Measurements from ENCODE around the gene HBQ1.
"Not testable (repeated sequence)": the region's sequence is repeated elsewhere in the genome, so short reads cannot be mapped to it uniquely, and the experiment has no call there.

HBQ1 gene

DNA sequence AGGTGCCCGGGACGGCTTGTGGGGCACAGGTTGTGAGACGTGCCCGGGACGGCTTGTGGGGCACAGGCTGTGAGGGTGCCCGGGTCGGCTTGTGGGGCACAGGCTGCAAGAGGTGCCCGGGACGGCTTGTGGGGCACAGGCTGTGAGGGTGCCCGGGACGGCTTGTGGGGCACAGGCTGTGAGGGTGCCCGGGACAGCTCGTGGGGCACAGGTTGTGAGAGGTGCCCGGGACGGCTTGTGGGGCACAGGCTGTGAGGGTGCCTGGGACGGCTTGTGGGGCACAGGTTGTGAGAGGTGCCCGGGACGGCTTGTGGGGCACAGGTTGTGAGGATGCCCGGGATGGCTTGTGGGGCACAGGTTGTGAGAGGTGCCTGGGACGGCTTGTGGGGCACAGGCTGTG lies 20.0 kb upstream of the HBQ1 start:
- not testable (repeated sequence) for DNase-seq (ENCODE audit: insufficient read length, low spot score); FAIRE-seq

DNA sequence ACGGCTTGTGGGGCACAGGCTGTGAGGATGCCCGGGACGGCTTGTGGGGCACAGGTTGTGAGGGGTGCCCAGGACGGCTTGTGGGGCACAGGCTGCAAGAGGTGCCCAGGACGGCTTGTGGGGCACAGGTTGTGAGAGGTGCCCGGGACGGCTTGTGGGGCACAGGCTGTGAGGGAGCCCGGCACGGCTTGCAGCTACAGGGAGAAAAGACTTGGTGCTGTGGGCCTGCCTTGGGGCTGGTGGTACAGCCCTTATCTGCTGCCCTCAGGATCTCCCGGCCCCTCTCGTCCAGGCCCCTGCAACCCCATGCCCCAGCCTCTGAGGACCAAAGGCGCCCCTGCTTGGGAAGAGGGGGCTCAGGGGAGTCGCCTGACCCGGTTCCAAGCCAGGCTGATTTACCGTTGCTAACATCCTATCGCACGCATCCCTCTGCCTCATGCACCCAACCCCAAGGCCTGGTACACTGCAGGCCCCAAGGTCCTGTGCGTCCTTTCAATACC lies 19.5 kb upstream of the HBQ1 start:
- DNase-seq (ENCODE audit: insufficient read length, low spot score) (no peak), FAIRE-seq (no peak)

DNA sequence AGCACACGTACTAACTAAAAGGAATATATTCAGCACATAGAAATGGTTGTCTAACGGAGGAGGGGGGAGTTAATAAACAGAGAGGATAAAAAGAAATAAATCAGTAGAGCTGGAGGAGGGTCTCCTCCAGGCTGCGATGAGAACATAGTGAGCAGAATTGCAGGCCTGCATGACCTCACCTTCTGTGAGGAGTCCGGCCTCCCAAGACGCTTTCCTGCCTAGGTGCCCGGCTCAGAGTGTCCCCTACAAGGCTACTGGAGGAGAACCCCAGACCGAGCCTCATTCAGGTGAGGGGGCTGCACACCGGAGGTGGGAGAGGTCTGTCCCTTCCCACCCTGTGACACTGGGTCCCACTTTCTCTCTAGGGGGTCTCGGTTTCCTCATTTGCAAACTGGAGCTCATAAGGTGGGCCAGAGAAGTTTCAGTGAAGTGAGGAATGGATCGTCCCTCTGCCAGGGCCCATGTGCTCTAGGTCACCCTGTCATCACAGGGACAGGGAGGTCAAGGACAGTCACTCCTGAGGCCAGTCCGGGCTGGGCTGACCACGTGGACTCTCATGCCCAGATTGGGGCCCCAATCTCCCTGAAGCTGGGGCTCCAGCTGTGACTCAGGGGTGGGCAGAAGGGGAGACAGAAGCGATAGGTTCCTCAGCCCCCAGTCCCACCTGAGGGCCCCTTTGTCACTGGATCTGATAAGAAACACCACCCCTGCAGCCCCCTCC lies 17.8 kb upstream of the HBQ1 start:
- FAIRE-seq: no peak
- DNase-seq (ENCODE audit: insufficient read length, low spot score): no peak

DNA sequence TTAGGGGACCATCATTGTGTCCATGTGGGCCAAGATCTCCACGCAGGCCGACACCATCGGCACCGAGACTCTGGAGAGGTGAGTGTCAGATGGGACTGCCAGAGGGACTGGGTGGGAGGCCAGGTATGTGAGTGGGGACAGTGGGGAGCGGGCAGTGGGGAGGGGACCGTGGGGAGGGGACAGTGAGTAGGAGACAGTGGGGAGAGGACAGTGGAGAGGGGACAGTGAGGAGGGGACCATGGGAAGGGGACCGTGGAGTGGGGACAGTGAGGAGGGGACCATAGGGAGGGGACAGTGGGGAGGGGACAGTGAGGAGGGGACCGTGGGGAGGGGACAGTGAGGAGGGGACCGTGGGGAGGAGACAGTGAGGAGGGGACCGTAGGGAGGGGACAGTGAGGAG lies 17.1 kb upstream of the HBQ1 start:
- DNase-seq (ENCODE audit: insufficient read length, low spot score); FAIRE-seq: not testable (repeated sequence)

DNA sequence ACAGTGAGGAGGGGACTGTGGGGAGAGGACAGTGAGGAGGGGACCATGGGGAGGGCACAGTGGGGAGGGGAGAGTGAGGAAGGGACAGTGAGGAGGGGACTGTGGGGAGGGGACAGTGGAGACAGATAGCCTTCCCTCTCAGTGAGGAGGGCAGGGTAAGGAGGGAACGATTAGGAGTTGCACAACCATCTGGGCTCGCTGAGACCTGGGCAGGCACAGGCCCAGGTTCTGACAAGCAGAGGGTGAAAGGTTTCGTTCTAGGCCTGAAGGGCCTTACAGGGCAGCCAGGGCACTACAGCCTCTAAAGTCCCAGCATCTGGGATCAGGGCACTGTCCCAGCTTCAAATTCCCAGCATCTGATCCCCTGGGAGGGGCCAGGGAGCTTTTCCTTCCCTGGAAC lies 16.6 kb upstream of the HBQ1 start:
- DNase-seq (ENCODE audit: insufficient read length, low spot score); FAIRE-seq: not testable (repeated sequence)

DNA sequence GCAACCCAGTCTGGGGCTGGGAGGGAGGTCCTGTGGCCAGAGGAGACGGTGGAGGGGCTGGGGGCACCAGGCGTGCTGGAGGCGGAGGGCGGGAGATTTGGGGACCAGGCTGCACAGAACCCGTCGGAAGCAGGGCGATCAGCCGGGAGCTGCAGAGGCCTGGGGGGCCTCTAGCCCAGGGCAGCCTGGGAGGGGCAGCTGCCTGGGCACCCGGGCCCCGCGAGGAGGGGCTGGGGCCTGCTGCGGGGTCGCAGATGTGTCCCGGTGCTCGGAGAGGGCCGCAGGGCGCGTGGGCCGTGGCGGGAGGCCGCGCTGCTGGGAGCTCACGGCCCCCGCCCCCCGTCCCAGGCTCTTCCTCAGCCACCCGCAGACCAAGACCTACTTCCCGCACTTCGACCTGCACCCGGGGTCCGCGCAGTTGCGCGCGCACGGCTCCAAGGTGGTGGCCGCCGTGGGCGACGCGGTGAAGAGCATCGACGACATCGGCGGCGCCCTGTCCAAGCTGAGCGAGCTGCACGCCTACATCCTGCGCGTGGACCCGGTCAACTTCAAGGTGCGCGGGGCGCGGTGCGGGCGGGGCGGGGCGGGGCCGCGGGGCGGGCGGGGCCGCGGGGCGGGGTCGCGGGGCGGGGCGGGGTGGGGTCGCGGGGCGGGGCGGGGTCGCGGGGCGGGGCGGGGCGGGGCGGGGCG lies 16.0 kb upstream of the HBQ1 start:
- DNase-seq (ENCODE audit: insufficient read length, low spot score); FAIRE-seq: not testable (repeated sequence)

DNA sequence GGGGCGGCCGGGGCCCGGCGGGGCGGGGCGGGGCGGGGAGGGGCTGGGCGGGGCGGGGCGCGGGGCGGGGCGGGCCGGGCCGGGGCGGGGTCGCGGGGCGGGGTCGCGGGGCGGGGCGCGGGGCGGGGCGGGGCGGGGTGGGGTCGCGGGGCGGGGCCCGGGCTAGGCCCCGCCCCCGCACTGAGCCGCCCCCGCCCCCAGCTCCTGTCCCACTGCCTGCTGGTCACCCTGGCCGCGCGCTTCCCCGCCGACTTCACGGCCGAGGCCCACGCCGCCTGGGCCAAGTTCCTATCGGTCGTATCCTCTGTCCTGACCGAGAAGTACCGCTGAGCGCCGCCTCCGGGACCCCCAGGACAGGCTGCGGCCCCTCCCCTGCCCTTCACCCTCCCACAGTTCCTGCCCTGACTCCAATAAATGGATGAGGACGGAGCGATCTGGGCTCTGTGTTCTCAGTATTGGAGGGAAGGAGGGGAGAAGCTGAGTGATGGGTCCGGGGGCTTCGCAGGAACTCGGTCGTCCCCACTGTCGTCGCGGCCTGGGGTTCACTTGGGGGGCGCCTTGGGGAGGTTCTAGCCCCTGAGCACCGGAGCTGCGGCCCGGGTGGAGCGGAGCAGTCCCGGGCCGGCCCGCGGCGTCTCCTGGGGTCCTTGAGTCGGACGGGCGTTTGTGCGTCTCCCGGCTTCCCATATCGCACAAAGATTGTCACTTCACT lies 15.3 kb upstream of the HBQ1 start:
- DNase-seq (ENCODE audit: insufficient read length, low spot score) (no peak), FAIRE-seq (no peak)

DNA sequence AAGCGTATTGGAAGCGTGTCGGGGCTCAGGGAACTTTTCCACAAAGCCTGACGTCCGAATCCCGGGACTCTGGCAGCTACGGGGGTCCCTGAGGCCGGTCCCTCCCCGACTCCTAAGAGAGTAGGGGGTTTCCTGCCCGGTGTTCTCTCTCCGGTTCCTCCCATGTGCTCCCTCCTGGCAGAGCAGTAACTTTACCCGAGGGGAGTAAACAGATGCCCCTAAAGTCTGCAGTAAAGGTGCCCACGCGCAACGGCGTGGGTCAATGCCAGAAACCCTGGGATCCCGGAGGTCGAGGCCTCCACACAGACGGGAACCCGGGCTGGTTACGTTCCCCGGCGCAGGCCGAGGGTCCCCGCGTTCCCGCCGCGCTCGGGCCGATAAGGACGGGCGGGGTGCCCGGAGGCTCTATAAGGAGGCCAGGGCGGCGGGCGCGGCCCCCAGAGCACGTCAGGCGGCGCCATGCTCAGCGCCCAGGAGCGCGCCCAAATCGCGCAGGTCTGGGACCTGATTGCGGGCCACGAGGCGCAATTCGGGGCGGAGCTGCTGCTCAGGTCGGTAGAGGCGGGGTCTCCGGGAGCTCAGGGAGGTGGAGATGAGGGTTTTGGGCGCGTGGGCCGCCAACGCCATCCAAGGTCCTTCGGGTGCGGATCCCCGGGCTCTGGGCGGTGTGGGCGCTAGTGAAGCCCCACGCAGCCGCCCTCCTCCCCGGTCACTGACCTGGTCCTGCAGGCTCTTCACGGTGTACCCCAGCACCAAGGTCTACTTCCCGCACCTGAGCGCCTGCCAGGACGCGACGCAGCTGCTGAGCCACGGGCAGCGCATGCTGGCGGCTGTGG lies 14.5 kb upstream of the HBQ1 start, which contains the start of gene HBM:
Gene HBM, plus strand, starts transcription at position 440 of the 836 bp plus-strand sequence. Its CDS starts 20 bp downstream, at position 460.
- DNase-seq (ENCODE audit: insufficient read length, low spot score) (no peak), FAIRE-seq (no peak)

DNA sequence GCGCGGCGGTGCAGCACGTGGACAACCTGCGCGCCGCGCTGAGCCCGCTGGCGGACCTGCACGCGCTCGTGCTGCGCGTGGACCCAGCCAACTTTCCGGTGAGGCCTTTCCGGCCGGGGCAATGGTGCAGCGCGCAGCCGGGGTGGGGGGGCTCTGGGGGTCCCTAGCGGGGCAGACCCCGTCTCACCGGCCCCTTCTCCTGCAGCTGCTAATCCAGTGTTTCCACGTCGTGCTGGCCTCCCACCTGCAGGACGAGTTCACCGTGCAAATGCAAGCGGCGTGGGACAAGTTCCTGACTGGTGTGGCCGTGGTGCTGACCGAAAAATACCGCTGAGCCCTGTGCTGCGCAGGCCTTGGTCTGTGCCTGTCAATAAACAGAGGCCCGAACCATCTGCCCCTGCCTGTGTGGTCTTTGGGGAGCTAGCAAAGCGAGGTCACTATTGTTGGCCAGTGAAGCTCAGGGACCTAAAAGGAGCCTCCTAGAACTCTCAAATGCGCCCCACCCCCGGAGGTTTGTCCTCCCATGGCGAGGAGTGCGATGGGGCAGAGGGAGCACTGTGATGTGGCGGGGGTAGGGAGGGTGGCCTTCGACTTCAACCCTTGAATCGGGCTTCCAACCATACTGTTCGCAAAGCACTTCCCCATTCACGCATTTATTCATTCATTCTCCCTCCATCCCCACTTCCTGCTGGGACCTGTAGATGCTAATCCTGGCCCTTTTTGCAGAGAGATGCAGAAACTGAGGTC lies 13.7 kb upstream of the HBQ1 start:
- DNase-seq (ENCODE audit: insufficient read length, low spot score): no peak
- FAIRE-seq: no peak

DNA sequence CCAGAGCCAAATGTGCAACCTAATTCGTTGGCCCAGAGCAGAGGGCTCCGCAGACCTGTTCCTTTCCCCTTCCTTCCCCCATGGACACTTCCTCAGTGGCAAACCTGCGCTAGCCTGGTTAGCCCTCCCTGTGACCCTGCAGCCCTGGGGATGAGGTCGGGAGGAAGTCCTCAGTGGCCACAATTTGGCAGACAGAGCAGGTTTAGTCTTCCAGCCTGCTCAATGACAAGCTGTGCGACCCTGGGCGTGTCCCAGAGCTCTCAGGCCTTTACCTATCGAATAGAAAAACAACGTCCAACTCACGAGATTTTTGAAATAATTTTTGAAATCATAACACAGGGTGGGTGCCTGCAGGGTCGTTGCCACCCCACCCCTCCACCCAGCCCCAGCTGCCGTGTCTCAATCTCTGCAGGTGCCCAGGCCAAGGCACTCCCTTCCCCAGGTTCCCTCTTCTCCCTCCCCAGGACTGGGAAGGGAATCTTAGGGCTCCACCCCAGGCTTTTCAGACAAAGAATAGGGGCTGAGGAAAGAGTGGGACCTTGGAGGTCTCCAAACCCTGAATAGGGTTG lies 13.1 kb upstream of the HBQ1 start:
- FAIRE-seq (no peak), DNase-seq (ENCODE audit: insufficient read length, low spot score) (no peak)

DNA sequence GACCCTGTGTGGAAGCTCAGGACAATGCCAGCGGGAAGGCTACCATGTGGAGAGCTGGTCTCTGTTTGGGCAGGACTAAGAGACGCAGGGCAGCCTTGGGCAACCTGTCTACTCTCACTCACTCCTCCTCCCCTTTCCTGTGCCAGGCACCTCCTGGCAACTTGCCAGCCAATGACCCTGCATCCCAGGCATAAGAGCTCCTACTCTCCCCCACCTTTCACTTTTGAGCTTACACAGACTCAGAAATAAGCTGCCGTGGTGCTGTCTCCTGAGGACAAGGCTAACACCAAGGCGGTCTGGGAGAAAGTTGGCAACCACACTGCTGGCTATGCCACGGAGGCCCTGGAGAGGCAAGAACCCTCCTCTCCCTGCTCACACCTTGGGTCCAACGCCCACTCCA lies 11.8 kb upstream of the HBQ1 start:
- DNase-seq (ENCODE audit: insufficient read length, low spot score) (no peak), FAIRE-seq (no peak)

DNA sequence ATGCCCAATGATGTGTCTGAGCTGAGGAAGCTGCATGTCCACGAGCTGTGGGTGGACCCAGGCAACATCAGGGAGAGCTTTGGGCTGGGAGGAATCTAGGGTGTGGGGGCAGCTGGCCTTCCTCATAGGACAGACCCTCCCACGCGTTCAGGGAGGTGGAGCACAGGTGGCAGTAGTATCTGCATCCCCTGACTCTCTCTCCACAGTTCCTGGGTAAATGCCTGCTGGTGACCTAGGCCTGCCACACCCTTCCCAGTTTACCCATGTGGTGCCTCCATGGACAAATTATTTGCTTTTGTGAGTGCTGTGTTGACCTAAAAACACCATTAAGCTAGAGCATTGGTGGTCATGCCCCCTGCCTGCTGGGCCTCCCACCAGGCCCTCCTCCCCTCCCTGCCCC lies 11.2 kb upstream of the HBQ1 start:
- FAIRE-seq (no peak), DNase-seq (ENCODE audit: insufficient read length, low spot score) (no peak)

DNA sequence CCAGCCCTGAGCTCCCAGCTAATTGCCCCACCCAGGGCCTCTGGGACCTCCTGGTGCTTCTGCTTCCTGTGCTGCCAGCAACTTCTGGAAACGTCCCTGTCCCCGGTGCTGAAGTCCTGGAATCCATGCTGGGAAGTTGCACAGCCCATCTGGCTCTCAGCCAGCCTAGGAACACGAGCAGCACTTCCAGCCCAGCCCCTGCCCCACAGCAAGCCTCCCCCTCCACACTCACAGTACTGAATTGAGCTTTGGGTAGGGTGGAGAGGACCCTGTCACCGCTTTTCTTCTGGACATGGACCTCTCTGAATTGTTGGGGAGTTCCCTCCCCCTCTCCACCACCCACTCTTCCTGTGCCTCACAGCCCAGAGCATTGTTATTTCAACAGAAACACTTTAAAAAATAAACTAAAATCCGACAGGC lies 10.2 kb upstream of the HBQ1 start:
- DNase-seq (ENCODE audit: insufficient read length, low spot score); FAIRE-seq: not testable (repeated sequence)

DNA sequence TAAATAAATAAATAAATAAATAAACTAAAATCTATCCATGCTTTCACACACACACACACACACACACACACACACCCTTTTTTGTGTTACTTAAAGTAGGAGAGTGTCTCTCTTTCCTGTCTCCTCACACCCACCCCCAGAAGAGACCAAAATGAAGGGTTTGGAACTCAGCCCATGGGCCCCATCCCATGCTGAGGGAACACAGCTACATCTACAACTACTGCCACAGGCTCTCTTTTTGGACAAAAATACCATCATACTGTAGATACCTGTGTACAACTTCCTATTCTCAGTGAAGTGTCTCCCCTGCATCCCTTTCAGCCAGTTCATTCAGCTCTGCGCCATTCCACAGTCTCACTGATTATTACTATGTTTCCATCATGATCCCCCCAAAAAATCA lies 9.5 kb upstream of the HBQ1 start:
- DNase-seq (ENCODE audit: insufficient read length, low spot score) (no peak), FAIRE-seq (no peak)

DNA sequence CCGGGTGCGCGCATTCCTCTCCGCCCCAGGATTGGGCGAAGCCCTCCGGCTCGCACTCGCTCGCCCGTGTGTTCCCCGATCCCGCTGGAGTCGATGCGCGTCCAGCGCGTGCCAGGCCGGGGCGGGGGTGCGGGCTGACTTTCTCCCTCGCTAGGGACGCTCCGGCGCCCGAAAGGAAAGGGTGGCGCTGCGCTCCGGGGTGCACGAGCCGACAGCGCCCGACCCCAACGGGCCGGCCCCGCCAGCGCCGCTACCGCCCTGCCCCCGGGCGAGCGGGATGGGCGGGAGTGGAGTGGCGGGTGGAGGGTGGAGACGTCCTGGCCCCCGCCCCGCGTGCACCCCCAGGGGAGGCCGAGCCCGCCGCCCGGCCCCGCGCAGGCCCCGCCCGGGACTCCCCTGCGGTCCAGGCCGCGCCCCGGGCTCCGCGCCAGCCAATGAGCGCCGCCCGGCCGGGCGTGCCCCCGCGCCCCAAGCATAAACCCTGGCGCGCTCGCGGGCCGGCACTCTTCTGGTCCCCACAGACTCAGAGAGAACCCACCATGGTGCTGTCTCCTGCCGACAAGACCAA lies 7.8 kb upstream of the HBQ1 start, which contains the start of gene HBA2:
Gene HBA2, plus strand, starts transcription at position 503 of the 568 bp plus-strand sequence. Its CDS starts 37 bp downstream, at position 540.
- not testable (repeated sequence) for FAIRE-seq; DNase-seq (ENCODE audit: insufficient read length, low spot score)

DNA sequence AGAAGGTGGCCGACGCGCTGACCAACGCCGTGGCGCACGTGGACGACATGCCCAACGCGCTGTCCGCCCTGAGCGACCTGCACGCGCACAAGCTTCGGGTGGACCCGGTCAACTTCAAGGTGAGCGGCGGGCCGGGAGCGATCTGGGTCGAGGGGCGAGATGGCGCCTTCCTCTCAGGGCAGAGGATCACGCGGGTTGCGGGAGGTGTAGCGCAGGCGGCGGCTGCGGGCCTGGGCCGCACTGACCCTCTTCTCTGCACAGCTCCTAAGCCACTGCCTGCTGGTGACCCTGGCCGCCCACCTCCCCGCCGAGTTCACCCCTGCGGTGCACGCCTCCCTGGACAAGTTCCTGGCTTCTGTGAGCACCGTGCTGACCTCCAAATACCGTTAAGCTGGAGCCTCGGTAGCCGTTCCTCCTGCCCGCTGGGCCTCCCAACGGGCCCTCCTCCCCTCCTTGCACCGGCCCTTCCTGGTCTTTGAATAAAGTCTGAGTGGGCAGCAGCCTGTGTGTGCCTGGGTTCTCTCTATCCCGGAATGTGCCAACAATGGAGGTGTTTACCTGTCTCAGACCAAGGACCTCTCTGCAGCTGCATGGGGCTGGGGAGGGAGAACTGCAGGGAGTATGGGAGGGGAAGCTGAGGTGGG lies 6.9 kb upstream of the HBQ1 start:
- FAIRE-seq; DNase-seq (ENCODE audit: insufficient read length, low spot score): not testable (repeated sequence)

DNA sequence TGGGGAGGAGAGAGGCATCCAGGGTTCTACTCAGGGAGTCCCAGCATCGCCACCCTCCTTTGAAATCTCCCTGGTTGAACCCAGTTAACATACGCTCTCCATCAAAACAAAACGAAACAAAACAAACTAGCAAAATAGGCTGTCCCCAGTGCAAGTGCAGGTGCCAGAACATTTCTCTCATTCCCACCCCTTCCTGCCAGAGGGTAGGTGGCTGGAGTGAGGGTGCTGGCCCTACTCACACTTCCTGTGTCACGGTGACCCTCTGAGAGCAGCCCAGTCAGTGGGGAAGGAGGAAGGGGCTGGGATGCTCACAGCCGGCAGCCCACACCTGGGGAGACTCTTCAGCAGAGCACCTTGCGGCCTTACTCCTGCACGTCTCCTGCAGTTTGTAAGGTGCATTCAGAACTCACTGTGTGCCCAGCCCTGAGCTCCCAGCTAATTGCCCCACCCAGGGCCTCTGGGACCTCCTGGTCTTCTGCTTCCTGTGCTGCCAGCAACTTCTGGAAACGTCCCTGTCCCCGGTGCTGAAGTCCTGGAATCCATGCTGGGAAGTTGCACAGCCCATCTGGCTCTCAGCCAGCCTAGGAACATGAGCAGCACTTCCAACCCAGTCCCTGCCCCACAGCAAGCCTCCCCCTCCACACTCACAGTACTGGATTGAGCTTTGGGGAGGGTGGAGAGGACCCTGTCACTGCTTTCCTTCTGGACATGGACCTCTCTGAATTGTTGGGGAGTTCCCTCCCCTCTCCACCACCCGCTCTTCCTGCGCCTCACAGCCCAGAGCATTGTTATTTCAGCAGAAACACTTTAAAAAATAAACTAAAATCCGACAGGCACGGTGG lies 6.1 kb upstream of the HBQ1 start:
- FAIRE-seq; DNase-seq (ENCODE audit: insufficient read length, low spot score): not testable (repeated sequence)
